ENCODE data around the gene SYTL3.

GRCh38 chr6:158808941-158809678 lies 159.3 kb downstream of the SYTL3 start:
- TF ChIP-seq YY1 (IDR thresholded peaks at IDR 0.05; ENCODE audit: insufficient read depth, insufficient read length) (no peak), ZNF274 (IDR thresholded peaks at IDR 0.05; ENCODE audit: low read depth, low read length) (no peak)

Data from NT2/D1 (cell line).